PC-3 (cell line): ENCODE measurements around the gene RSRC1. TPM values are rescaled to one million over a fixed set of nuclear protein-coding genes. Genes with fewer than 3 reads are reported as not detected.

Source experiments
- ATAC-seq: fragments of 200-7000 bp; cut with Tn5 transposase; 2 replicates; pipeline ENCODE4 v1.9.1; 2020; ENCODE audit warnings: mild to moderate bottlenecking, moderate library complexity
- BruUV-seq: library from RNA; stranded (reverse); fragments of 400-500 nt; replicated peaks from 2 replicates; lab custom pipeline; 2021; lab: Mats Ljungman, UMichigan
- CTCF ChIA-PET: fragments of 300-600 bp; sonication (Branson Sonifier 250); formaldehyde crosslinking; loops from one replicate; lab custom pipeline; 2022; ENCODE audit warnings: antibody characterized with exemption; lab: Charles Lee
- POLR2A ChIA-PET: fragments of 300-600 bp; sonication (Branson Sonifier 250); formaldehyde crosslinking; loops from one replicate; lab custom pipeline; 2022; ENCODE audit warnings: antibody characterized with exemption; ENCODE audit not compliant: unreplicated experiment; lab: Charles Lee
- DNase-seq: peaks from one replicate; pipeline ENCODE4 v3.0.0-alpha.2; 2015
- H2AFZ ChIP-seq: fragments of 300-600 bp; sonication (generic); 2 replicates; pipeline ENCODE4 v1.6.0; 2016; ENCODE audit warnings: antibody characterized with exemption, low read length
- H3F3A ChIP-seq: fragments of 300-600 bp; sonication (generic); one replicate; pipeline ENCODE4 v1.6.0; 2017; ENCODE audit warnings: antibody characterized with exemption, low read length, control low read depth, mild to moderate bottlenecking; ENCODE audit not compliant: unreplicated experiment
- H3K27ac ChIP-seq: fragments of 300-600 bp; sonication (generic); 2 replicates; pipeline ENCODE4 v1.5.1; 2016; ENCODE audit warnings: mild to moderate bottlenecking, low read length
- H3K27me3 ChIP-seq: fragments of 300-600 bp; sonication (generic); 2 replicates; pipeline ENCODE4 v1.6.1; 2016; ENCODE audit warnings: low read length, mixed read lengths
- H3K36me3 ChIP-seq: fragments of 300-600 bp; sonication (generic); 2 replicates; pipeline ENCODE4 v1.6.1; 2016; ENCODE audit warnings: low read depth, mixed run types, low read length, mixed read lengths
- H3K4me1 ChIP-seq: fragments of 300-600 bp; sonication (generic); 2 replicates; pipeline ENCODE4 v1.5.1; 2016; ENCODE audit warnings: low read length; ENCODE audit not compliant: insufficient read depth
- H3K4me2 ChIP-seq: fragments of 300-600 bp; sonication (generic); 2 replicates; pipeline ENCODE4 v1.6.0; 2016; ENCODE audit warnings: low read length
- H3K4me3 ChIP-seq: fragments of 300-600 bp; sonication (generic); 2 replicates; pipeline ENCODE4 v1.5.1; 2016; ENCODE audit warnings: mild to moderate bottlenecking, low read length, mixed read lengths
- H3K79me2 ChIP-seq: fragments of 300-600 bp; sonication (generic); 2 replicates; pipeline ENCODE4 v1.6.1; 2017; ENCODE audit warnings: low read length, mixed read lengths
- H3K9ac ChIP-seq: fragments of 300-600 bp; sonication (generic); 2 replicates; pipeline ENCODE4 v1.6.0; 2016; ENCODE audit warnings: mild to moderate bottlenecking, low read length
- H3K9me2 ChIP-seq: fragments of 300-600 bp; sonication (generic); replicated peaks from 2 replicates; pipeline ENCODE4 v1.6.1; 2016; ENCODE audit warnings: mixed run types, low read length, mixed read lengths
- H3K9me3 ChIP-seq: fragments of 300-600 bp; sonication (generic); 2 replicates; pipeline ENCODE4 v1.6.1; 2016; ENCODE audit warnings: low read length, mixed read lengths
- H4K20me1 ChIP-seq: fragments of 300-600 bp; sonication (generic); 2 replicates; pipeline ENCODE4 v1.6.1; 2016; ENCODE audit warnings: low read length, mixed read lengths
- EZH2 ChIP-seq: fragments of 300-600 bp; sonication (generic); IDR thresholded peaks from one replicate; pipeline ENCODE4 v1.6.1; 2017; ENCODE audit warnings: antibody characterized with exemption, mild to moderate bottlenecking, low read length; ENCODE audit not compliant: unreplicated experiment
- EZH2phosphoT487 ChIP-seq: fragments of 300-600 bp; sonication (generic); IDR thresholded peaks from 2 replicates; pipeline ENCODE4 v1.6.1; 2018; ENCODE audit warnings: mild to moderate bottlenecking, antibody characterized with exemption, low read length, borderline replicate concordance
- intact Hi-C: fragments of 100-400 bp; cut with micrococcal nuclease; formaldehyde crosslinking; loops from 2 replicates; pipeline ENCODE4 v1.9.0; 2023
- total RNA-seq: library from RNA; depleted of rRNA; stranded (reverse); fragments of >200 nt; gene quantifications from 2 replicates; pipeline ENCODE4 v1.2.3, GENCODE V29; 2014
- TF ChIP-seq, protein P1 (sequence below): fragments of 300-600 bp; sonication (generic); conservative IDR thresholded peaks from 2 replicates; pipeline ENCODE4 v1.5.1; 2017; ENCODE audit warnings: antibody characterized with exemption, low read depth, mild to moderate bottlenecking, low read length

RSRC1 gene
- total RNA-seq, 1 experiment from 2014 or later = 39.5 TPM

DNA sequence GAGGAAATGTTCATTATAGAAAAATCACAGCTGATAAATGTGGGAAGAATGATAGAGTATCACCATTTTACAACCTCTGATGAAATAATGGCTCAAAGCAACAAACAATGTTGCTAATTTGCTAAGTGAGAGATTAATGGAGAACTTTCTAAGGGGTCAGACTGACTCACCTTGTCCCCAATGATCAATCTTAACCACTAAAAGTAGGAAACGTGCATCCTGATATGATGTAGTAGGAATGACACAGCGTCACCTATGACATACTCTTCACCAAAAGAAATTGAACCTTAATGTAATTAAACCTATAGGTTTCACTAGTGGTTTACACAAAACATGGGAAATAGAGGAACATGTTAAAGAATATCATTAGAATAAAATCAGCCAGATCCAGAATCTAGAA lies 426.0 kb downstream of the RSRC1 start:
- H3K9me2 ChIP-seq = no peaks in the 10 kb centered on the region
- H3K4me2 ChIP-seq = no peak overlapping the region
- no peaks in the 10 kb centered on the region for H4K20me1 ChIP-seq
- no TSS peak for BruUV-seq
- DNase-seq (no peak), ATAC-seq (no peak)
- H3F3A ChIP-seq = no peaks in the 10 kb centered on the region
- H3K27ac ChIP-seq = no peak overlapping the region
- no peaks in the 10 kb centered on the region for H3K79me2 ChIP-seq
- intact Hi-C loops = loop anchor here (5.0 to 10.0 kb wide), 3 partner anchors 106 to 1001 kb away; partner anchors contain the start of gene GFM1
- H2AFZ ChIP-seq = no peak overlapping the region
- TF ChIP-seq, protein P1, sequence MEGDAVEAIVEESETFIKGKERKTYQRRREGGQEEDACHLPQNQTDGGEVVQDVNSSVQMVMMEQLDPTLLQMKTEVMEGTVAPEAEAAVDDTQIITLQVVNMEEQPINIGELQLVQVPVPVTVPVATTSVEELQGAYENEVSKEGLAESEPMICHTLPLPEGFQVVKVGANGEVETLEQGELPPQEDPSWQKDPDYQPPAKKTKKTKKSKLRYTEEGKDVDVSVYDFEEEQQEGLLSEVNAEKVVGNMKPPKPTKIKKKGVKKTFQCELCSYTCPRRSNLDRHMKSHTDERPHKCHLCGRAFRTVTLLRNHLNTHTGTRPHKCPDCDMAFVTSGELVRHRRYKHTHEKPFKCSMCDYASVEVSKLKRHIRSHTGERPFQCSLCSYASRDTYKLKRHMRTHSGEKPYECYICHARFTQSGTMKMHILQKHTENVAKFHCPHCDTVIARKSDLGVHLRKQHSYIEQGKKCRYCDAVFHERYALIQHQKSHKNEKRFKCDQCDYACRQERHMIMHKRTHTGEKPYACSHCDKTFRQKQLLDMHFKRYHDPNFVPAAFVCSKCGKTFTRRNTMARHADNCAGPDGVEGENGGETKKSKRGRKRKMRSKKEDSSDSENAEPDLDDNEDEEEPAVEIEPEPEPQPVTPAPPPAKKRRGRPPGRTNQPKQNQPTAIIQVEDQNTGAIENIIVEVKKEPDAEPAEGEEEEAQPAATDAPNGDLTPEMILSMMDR = no peak
- no peaks in the 10 kb centered on the region for H3K36me3 ChIP-seq
- H3K27me3 ChIP-seq = no peaks in the 10 kb centered on the region
- no peaks in the 10 kb centered on the region for H3K4me1 ChIP-seq
- no peak overlapping the region for H3K9ac ChIP-seq
- H3K9me3 ChIP-seq = no peaks in the 10 kb centered on the region
- H3K4me3 ChIP-seq = no peak overlapping the region
- CTCF ChIA-PET = no interaction called here
- POLR2A ChIA-PET = no interaction called here

DNA sequence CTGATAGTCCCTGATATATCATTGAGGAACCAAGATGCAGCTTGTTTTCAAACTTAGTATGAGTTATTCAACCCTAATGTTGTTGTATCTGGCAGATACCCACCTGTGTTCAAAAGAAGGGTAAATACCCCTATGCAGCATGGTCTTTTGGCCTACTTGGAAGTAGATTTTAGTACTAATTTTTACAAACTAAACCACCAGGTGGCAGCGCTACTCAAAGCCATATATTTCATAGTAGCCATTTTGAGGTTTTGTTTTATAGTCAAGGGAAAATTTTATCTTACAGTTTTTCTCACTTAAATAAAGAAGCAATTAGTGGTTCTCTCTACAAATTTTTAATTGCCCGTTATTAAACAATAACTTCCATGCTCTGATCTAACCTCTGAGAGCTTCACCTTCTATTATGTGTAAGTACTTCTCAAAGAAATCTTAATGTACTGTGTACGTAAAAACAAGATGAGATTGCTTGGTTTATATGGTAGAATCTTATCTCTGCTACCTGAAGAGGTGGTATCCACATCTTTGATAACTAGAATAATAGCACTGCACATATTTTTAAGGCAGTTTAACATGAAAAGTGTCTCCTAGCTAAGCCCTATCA lies 429.6 kb downstream of the RSRC1 start:
- Histone ChIP-seq H3K9me2 (no peaks in the 10 kb centered on the region), H3K4me2 (no peak overlapping the region), H3K9me3 (no peaks in the 10 kb centered on the region), H3F3A (no peaks in the 10 kb centered on the region), H3K36me3 (no peaks in the 10 kb centered on the region), H3K27ac (no peak overlapping the region), H2AFZ (peak overlapping the region; percentile 54), H3K79me2 (no peaks in the 10 kb centered on the region), H3K4me3 (no peak overlapping the region), H3K27me3 (no peaks in the 10 kb centered on the region), H3K4me1 (no peaks in the 10 kb centered on the region), H3K9ac (no peak overlapping the region), H4K20me1 (no peaks in the 10 kb centered on the region)
- ChIA-PET POLR2A (no interaction called here), CTCF (no interaction called here)
- TF ChIP-seq EZH2 = no peak
- TF ChIP-seq, protein P1 = peak; percentile 63
- no peak for TF ChIP-seq EZH2phosphoT487
- ATAC-seq = no peak; the same call in 1 of the 2 replicates
- peak; percentile 58 for DNase-seq
- no TSS peak for BruUV-seq
- intact Hi-C loops = loop anchor here (1.0 to 10.0 kb wide), 4 partner anchors 103 to 1005 kb away; partner anchors contain the start of gene GFM1

DNA sequence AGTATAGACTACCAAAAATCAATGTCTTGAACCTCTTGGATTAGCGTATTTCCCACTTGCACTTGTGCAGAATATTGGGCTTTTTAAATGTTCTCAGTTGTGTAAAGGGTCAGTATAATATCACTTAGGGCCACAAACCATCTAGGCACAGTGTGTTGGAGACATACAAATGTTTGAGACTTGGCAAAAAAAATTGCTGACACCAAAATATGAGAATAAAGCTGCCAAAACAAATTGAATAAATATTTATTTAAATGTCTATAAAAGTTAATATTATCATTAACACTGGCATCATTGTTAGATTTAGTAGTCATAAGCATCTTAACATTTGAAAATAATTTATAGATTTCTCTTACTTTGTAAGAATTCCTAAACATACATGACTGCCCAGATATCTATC lies 430.2 kb downstream of the RSRC1 start:
- TF ChIP-seq EZH2phosphoT487 (no peak), EZH2 (no peak)
- TF ChIP-seq, protein P1 = no peak
- H3K27me3 ChIP-seq = no peaks in the 10 kb centered on the region
- no peak for DNase-seq
- ChIA-PET CTCF (no interaction called here), POLR2A (no interaction called here)
- H3K9me2 ChIP-seq = no peaks in the 10 kb centered on the region
- no TSS peak for BruUV-seq
- H3K27ac ChIP-seq = no peak overlapping the region
- no peak overlapping the region for H3K4me2 ChIP-seq
- no peak for ATAC-seq
- no peaks in the 10 kb centered on the region for H3F3A ChIP-seq
- H3K9ac ChIP-seq = no peak overlapping the region
- H2AFZ ChIP-seq = peak overlapping the region; percentile 54
- no peaks in the 10 kb centered on the region for H3K4me1 ChIP-seq
- H3K36me3 ChIP-seq = no peaks in the 10 kb centered on the region
- no peaks in the 10 kb centered on the region for H3K9me3 ChIP-seq
- H4K20me1 ChIP-seq = no peaks in the 10 kb centered on the region
- no peaks in the 10 kb centered on the region for H3K79me2 ChIP-seq
- intact Hi-C loops = no loop called here
- H3K4me3 ChIP-seq = no peak overlapping the region
